Measurements from ENCODE around the gene FOXN3. TPM values are rescaled to one million over a fixed set of nuclear protein-coding genes. Genes with fewer than 3 reads are reported as not detected.

Gene FOXN3
- total and polyA plus RNA-seq, 9 donors = 56.9 to 172 (median 99.2) TPM

GRCh38 chr14:89294060-89294459 is 123.0 kb downstream of the FOXN3 start:
- 85 to 86% (median 85%) methylated on average over 7 of the region's 7 CpGs for WGBS, 3 donors
- Histone ChIP-seq H3K4me1 (ENCODE audit: insufficient read depth) (peaks cover 17% of the 10 kb centered on the region), H3K36me3 (no peaks in the 10 kb centered on the region), H3K27ac (no peak overlapping the region), H3K9me3 (no peaks in the 10 kb centered on the region), H3K4me3 (no peak overlapping the region), H3K27me3 (no peaks in the 10 kb centered on the region)
- intact Hi-C loops (cut with DNase I) = no loop called here
- TF ChIP-seq CTCF (IDR thresholded peaks at IDR 0.05) (no peak), POLR2A (IDR thresholded peaks at IDR 0.05) (no peak), EP300 (IDR thresholded peaks at IDR 0.05) (no peak)
- no peak for DNase-seq

- WGBS, 3 donors = 39 to 51% (median 48%) methylated on average over 6 of the region's 6 CpGs
- Histone ChIP-seq H3K4me3 (no peak overlapping the region), H3K9me3 (no peaks in the 10 kb centered on the region), H3K27ac (no peak overlapping the region), H3K27me3 (no peaks in the 10 kb centered on the region), H3K4me1 (ENCODE audit: insufficient read depth) (peaks cover 17% of the 10 kb centered on the region), H3K36me3 (no peaks in the 10 kb centered on the region)
- intact Hi-C loops (cut with DNase I) = no loop called here
- DNase-seq = peak in 3 of 5 donors; percentile 43 to 72 (median 45)
- no peak for TF ChIP-seq POLR2A (IDR thresholded peaks at IDR 0.05)
- no peak for TF ChIP-seq EP300 (IDR thresholded peaks at IDR 0.05)
- no peak for TF ChIP-seq CTCF (IDR thresholded peaks at IDR 0.05)
Observed at GRCh38 chr14:89293314-89293916, 123.6 kb downstream of the FOXN3 start.

- intact Hi-C loops (cut with DNase I) = no loop called here
- WGBS, 3 donors = 43 to 61% (median 59%) methylated on average over 13 of the region's 13 CpGs
- Histone ChIP-seq H3K4me3 (no peak overlapping the region), H3K4me1 (ENCODE audit: insufficient read depth) (peaks cover 17% of the 10 kb centered on the region), H3K27me3 (no peaks in the 10 kb centered on the region), H3K9me3 (no peaks in the 10 kb centered on the region), H3K36me3 (no peaks in the 10 kb centered on the region), H3K27ac (no peak overlapping the region)
- no peak for DNase-seq
- TF ChIP-seq CTCF (IDR thresholded peaks at IDR 0.05) = no peak
- TF ChIP-seq EP300 (IDR thresholded peaks at IDR 0.05) = no peak
- TF ChIP-seq POLR2A (IDR thresholded peaks at IDR 0.05) = no peak
Observed at GRCh38 chr14:89292579-89293313, 124.3 kb downstream of the FOXN3 start.

- no peak for DNase-seq
- H3K27me3 ChIP-seq = no peaks in the 10 kb centered on the region
- H3K36me3 ChIP-seq = no peaks in the 10 kb centered on the region
- H3K9me3 ChIP-seq = no peaks in the 10 kb centered on the region
- intact Hi-C loops (cut with DNase I) = no loop called here
- TF ChIP-seq EP300 (IDR thresholded peaks at IDR 0.05) (no peak), POLR2A (IDR thresholded peaks at IDR 0.05) (no peak), CTCF (IDR thresholded peaks at IDR 0.05) (no peak)
- H3K4me1 ChIP-seq (ENCODE audit: insufficient read depth) = peaks cover 17% of the 10 kb centered on the region
- no peak overlapping the region for H3K27ac ChIP-seq
- no peak overlapping the region for H3K4me3 ChIP-seq
- 86 to 92% (median 90%) methylated on average over 9 of the region's 9 CpGs for WGBS, 3 donors
Observed at GRCh38 chr14:89291351-89291940, 125.6 kb downstream of the FOXN3 start.

All from ovary (tissue), 9 donors.